Measurements from ENCODE around the gene DLK1. TPM values are rescaled to one million over a fixed set of nuclear protein-coding genes. Genes with fewer than 3 reads are reported as not detected.

The DLK1 gene
- polyA plus RNA-seq, 2 of the 4 experiments (the other 2 are of a cell fraction), result 0.06 TPM; not detected in 1

DNA sequence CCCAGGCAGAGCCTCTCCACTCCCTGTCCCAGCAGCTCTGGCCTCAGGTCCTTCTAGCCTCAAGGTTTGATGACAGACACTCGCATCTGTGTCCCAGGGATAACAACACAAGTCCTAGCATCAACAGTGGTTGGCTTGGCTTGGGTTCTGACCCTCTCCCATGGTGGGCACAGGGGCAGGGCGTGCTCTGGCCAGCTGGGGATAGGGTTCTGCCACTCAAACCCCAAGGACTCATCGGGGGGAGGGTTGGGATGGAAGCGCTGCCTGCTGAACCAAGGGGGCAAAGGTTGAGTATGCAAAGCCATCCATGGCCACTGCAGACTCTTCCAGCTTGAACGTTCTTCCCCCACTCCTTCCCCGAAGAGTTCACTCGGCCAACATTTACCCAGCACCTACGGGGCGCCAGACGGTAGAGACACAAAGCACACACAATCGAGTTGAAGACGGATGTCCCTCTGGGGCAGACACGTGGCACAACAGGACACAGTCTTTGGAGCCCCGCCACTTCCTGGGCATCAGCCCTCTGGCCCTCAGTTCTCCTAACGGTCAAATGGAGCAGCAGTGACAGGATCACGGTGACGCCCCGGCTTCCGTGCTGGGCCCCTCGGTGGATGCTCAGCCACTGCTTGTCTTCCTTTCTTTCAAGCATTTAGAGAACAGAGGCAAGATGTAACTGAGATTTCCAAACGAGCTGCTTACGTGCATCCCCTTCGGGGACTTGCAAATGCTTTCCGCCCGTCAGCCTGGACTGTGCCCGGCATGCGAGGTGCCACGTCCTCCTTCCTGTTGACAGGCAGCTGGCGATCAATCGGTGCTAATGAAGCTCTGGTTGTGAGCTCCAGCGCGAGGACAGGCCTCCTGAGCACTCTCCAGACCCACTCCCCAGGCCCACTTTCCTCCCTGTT lies 42.6 kb downstream of the DLK1 start:
- DNase-seq (ENCODE audit: low read depth in 1 of 2, low spot score in 1 of 2), result no peak
- 64% methylated on average over 32 of the region's 32 CpGs for WGBS (ENCODE audit: missing lambda C conversion rate)
- H3K4me3 ChIP-seq, result no peak overlapping the region
- no peaks in the 10 kb centered on the region for H3K9me3 ChIP-seq
- POLR2A ChIA-PET, result no interaction called here
- no peak for ATAC-seq
- TF ChIP-seq CHD4 (IDR thresholded peaks at IDR 0.05; ENCODE audit: borderline replicate concordance) (no peak), FOSL2 (IDR thresholded peaks at IDR 0.05) (no peak), FOSL2 (CRISPR knock-in tag; IDR thresholded peaks at IDR 0.05) (no peak), RNF2 (IDR thresholded peaks at IDR 0.05; ENCODE audit: borderline replicate concordance, low read depth) (no peak), KDM5A (IDR thresholded peaks at IDR 0.05) (no peak), HOXA7 (CRISPR knock-in tag; IDR thresholded peaks at IDR 0.05) (no peak), EP300 (IDR thresholded peaks at IDR 0.05) (no peak), TFCP2L1 (CRISPR knock-in tag; IDR thresholded peaks at IDR 0.05) (no peak), PHF8 (IDR thresholded peaks at IDR 0.05; ENCODE audit: borderline replicate concordance, low read depth) (no peak), EHF (CRISPR knock-in tag; IDR thresholded peaks at IDR 0.05) (no peak), JUNB (IDR thresholded peaks at IDR 0.05) (no peak), BHLHE40 (IDR thresholded peaks at IDR 0.05; ENCODE audit: low read depth, low read length) (no peak), RARB (CRISPR knock-in tag; IDR thresholded peaks at IDR 0.05) (no peak), RAD21 (conservative IDR thresholded peaks at IDR 0.05 in 1 of 2, IDR thresholded peaks at IDR 0.05 in 1 of 2) (no peak), CBX8 (IDR thresholded peaks at IDR 0.05) (no peak), MYC (IDR thresholded peaks at IDR 0.05; ENCODE audit: borderline replicate concordance, low read length) (no peak)
- TF ChIP-seq, protein P1, sequence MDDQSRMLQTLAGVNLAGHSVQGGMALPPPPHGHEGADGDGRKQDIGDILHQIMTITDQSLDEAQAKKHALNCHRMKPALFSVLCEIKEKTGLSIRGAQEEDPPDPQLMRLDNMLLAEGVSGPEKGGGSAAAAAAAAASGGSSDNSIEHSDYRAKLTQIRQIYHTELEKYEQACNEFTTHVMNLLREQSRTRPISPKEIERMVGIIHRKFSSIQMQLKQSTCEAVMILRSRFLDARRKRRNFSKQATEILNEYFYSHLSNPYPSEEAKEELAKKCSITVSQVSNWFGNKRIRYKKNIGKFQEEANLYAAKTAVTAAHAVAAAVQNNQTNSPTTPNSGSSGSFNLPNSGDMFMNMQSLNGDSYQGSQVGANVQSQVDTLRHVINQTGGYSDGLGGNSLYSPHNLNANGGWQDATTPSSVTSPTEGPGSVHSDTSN (IDR thresholded peaks at IDR 0.05), result no peak
- TF ChIP-seq, protein P2, sequence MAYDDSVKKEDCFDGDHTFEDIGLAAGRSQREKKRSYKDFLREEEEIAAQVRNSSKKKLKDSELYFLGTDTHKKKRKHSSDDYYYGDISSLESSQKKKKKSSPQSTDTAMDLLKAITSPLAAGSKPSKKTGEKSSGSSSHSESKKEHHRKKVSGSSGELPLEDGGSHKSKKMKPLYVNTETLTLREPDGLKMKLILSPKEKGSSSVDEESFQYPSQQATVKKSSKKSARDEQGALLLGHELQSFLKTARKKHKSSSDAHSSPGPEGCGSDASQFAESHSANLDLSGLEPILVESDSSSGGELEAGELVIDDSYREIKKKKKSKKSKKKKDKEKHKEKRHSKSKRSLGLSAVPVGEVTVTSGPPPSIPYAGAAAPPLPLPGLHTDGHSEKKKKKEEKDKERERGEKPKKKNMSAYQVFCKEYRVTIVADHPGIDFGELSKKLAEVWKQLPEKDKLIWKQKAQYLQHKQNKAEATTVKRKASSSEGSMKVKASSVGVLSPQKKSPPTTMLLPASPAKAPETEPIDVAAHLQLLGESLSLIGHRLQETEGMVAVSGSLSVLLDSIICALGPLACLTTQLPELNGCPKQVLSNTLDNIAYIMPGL (CRISPR knock-in tag; IDR thresholded peaks at IDR 0.05; ENCODE audit: borderline replicate concordance), result no peak
- TF ChIP-seq, protein P3, sequence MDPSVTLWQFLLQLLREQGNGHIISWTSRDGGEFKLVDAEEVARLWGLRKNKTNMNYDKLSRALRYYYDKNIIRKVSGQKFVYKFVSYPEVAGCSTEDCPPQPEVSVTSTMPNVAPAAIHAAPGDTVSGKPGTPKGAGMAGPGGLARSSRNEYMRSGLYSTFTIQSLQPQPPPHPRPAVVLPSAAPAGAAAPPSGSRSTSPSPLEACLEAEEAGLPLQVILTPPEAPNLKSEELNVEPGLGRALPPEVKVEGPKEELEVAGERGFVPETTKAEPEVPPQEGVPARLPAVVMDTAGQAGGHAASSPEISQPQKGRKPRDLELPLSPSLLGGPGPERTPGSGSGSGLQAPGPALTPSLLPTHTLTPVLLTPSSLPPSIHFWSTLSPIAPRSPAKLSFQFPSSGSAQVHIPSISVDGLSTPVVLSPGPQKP (IDR thresholded peaks at IDR 0.05; ENCODE audit: low read depth, low read length), result no peak
- CTCF ChIA-PET, result interaction anchor here (1.1 to 1.6 kb wide), 2 partner anchors 14 to 54 kb away, joined by 3 to 4 read pairs; no protein-coding TSS in a partner anchor
- H3K27ac ChIP-seq, result no peak overlapping the region
- no peak overlapping the region for H3K4me2 ChIP-seq
- no peaks in the 10 kb centered on the region for H3K4me1 ChIP-seq
- FAIRE-seq, result no peak

DNA sequence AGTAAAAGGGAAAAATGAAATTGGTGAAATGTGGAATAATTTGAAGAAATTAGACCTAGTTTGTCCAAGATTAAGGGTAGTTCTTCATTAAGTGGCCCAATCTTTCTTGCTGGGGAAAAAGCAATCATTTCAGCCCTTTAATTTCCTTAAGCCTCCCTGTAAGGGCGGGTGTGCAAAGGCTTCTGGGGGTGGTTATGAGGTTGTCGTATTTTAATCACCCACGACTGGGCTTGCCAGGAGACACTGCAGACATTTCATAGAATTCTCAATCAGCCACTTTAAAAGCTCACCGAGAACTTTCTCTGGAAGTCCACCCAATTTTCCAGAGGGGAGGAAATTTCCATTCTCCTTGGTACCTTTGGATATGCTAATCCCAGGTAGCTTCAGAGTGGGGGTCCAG lies 43.4 kb downstream of the DLK1 start:
- Histone ChIP-seq H3K4me1 (no peaks in the 10 kb centered on the region), H3K4me2 (no peak overlapping the region), H3K4me3 (no peak overlapping the region), H3K27ac (no peak overlapping the region), H3K9me3 (no peaks in the 10 kb centered on the region)
- ChIA-PET CTCF (interaction anchor here (1.1 kb wide), 1 partner anchor 15 kb away, joined by 3 read pairs; no protein-coding TSS in a partner anchor), POLR2A (no interaction called here)
- no peak for FAIRE-seq
- TF ChIP-seq POLR2A (IDR thresholded peaks at IDR 0.05; ENCODE audit: low read length) (no peak), CHD4 (IDR thresholded peaks at IDR 0.05; ENCODE audit: borderline replicate concordance) (no peak), FOXS1 (CRISPR knock-in tag; IDR thresholded peaks at IDR 0.05) (no peak), CBX2 (IDR thresholded peaks at IDR 0.05; ENCODE audit: borderline replicate concordance, low read depth) (no peak)
- WGBS (ENCODE audit: missing lambda C conversion rate), result 63% methylated on average over 4 of the region's 4 CpGs
- DNase-seq (ENCODE audit: low read depth in 1 of 2, low spot score in 1 of 2), result no peak
- ATAC-seq, result no peak

All from A549 (cell line).